ENCODE results near the gene ZFP57. TPM values are rescaled to one million over a fixed set of nuclear protein-coding genes. Genes with fewer than 3 reads are reported as not detected.

The ZFP57 gene
- 1 to 10 TPM in 1 of 3 donors, under 1 TPM in 1, not detected in 1; 0.29 to 2.9 TPM for total RNA-seq

DNA sequence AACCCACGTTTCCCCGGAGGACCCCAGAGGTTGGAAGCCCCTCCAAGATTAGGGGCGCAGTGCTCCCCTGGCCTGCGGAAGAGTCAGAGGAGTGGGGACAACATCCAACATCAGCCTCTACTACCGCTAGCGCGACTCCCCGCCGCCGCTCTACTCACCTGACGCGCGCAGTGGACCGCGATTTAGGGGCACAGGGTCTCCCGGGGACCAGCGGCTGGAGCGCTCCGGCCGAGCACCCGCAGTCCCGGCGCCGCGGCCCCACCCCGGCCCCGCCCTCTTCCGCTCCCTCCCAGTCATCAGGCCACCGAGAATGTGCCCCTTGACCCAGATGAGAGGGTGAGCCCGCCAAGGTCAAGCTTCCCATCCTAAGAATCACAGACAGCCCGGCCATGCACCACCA lies at the start of gene ZFP57:
Gene ZFP57 (minus strand): TSS at position 249 of the 400 bp plus-strand sequence. CDS start 4,149 bp downstream, outside the sequence.
- no peaks in the 10 kb centered on the region for H3K36me3 ChIP-seq
- H3K27me3 ChIP-seq, result no peaks in the 10 kb centered on the region
- H3K27ac ChIP-seq, result peak within 1 kb of the TSS in 1 of 2 donors; percentile 69
- intact Hi-C loops (cut with DNase I; ENCODE audit: low total_unique reads), result no loop called here
- DNase-seq (ENCODE audit: low spot score in 2 of 2), result no peak
- H3K9me3 ChIP-seq, result no peaks in the 10 kb centered on the region
- H3K4me1 ChIP-seq, result no peaks in the 10 kb centered on the region
- H3K4me3 ChIP-seq, result peak within 1 kb of the TSS in 1 of 3 donors; percentile 54
- TF ChIP-seq POLR2AphosphoS5 (IDR thresholded peaks at IDR 0.05) (no peak), POLR2A (IDR thresholded peaks at IDR 0.05) (no peak)
- TF ChIP-seq, protein P1, sequence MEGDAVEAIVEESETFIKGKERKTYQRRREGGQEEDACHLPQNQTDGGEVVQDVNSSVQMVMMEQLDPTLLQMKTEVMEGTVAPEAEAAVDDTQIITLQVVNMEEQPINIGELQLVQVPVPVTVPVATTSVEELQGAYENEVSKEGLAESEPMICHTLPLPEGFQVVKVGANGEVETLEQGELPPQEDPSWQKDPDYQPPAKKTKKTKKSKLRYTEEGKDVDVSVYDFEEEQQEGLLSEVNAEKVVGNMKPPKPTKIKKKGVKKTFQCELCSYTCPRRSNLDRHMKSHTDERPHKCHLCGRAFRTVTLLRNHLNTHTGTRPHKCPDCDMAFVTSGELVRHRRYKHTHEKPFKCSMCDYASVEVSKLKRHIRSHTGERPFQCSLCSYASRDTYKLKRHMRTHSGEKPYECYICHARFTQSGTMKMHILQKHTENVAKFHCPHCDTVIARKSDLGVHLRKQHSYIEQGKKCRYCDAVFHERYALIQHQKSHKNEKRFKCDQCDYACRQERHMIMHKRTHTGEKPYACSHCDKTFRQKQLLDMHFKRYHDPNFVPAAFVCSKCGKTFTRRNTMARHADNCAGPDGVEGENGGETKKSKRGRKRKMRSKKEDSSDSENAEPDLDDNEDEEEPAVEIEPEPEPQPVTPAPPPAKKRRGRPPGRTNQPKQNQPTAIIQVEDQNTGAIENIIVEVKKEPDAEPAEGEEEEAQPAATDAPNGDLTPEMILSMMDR (IDR thresholded peaks at IDR 0.05), result no peak

DNA sequence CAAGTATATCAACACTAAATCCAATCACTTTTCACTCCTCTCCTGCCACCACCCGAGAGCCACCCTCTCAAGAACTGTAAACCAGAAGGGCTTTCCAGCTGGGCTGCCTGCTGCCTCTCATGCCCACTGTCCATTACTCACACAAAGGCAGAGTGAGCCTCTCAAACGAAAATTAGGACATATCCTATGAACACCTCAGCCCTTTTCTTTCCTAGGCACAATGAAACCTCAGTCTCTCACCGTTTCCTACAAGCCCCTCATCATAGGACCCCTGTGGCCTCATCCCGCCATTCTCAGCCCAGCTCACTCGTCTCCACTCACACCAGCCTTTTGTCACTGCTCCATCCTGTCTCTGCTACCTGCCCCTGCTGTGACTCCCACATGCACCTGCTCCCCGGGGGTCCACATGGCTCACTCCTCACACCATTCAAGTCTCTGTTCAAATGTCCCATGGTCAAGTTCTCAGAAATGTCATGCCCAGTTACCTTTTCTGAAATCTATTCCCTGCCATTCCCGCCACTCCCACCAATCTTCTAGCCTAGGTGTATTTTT lies 49.7 kb upstream of the ZFP57 start:
- Histone ChIP-seq H3K9me3 (no peaks in the 10 kb centered on the region), H3K27ac (no peak overlapping the region), H3K27me3 (no peaks in the 10 kb centered on the region), H3K36me3 (no peaks in the 10 kb centered on the region), H3K4me3 (no peak overlapping the region), H3K4me1 (no peaks in the 10 kb centered on the region)
- DNase-seq (ENCODE audit: low spot score in 2 of 2), result no peak
- intact Hi-C loops (cut with DNase I; ENCODE audit: low total_unique reads), result no loop called here
- TF ChIP-seq, protein P1 (IDR thresholded peaks at IDR 0.05), result no peak
- TF ChIP-seq POLR2A (IDR thresholded peaks at IDR 0.05) (no peak), POLR2AphosphoS5 (IDR thresholded peaks at IDR 0.05) (no peak)

DNA sequence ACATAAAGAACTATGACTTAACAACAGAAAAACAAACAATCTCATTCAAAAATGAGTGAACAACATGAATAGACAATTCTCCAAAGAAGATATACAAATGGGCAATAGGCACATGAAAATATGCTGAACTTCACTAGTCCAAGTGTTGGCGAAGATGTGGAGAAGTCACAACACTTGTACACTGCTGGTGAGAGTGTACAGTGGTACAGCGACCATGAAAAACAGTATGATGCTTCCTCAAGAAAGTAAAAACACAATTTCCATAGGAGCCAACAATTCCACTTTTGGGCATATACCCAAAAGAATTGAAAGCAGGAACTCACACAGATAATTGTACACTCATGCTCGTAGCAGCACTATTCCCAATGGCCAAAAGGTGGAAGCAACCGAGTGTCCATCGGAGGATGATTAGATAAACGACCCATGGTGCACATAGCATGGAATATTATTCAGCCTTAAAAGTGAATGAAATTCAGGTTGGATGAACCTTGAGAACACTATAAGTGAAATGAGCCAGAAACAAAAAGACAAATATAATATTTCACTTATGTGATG lies 48.9 kb upstream of the ZFP57 start:
- Histone ChIP-seq H3K36me3 (no peaks in the 10 kb centered on the region), H3K9me3 (no peaks in the 10 kb centered on the region), H3K27me3 (no peaks in the 10 kb centered on the region), H3K4me1 (no peaks in the 10 kb centered on the region), H3K4me3 (no peak overlapping the region), H3K27ac (no peak overlapping the region)
- TF ChIP-seq POLR2AphosphoS5 (IDR thresholded peaks at IDR 0.05) (no peak), POLR2A (IDR thresholded peaks at IDR 0.05) (no peak)
- TF ChIP-seq, protein P1 (IDR thresholded peaks at IDR 0.05), result no peak
- intact Hi-C loops (cut with DNase I; ENCODE audit: low total_unique reads), result no loop called here
- DNase-seq (ENCODE audit: low spot score in 2 of 2), result no peak

DNA sequence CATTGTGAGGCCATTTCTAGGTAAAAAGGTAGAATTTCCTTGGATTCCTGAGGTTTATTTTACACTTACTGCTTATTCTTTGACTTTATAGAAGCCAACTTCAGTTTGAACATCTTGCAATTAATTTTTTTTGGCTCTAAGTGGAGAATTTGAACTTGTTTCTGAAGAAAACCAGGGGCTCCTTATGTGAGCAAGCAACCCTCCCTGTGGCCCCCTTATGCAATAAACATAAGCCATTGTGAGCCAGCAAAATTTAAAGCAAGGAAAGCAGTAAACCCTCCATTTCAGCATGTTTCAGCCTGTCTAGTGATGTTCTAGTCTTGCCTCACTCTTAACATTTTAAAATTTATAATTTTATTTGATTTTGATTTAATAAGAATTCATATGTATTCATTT lies 47.9 kb upstream of the ZFP57 start:
- no peaks in the 10 kb centered on the region for H3K4me1 ChIP-seq
- TF ChIP-seq, protein P1 (IDR thresholded peaks at IDR 0.05), result no peak
- TF ChIP-seq POLR2AphosphoS5 (IDR thresholded peaks at IDR 0.05) (no peak), POLR2A (IDR thresholded peaks at IDR 0.05) (no peak)
- intact Hi-C loops (cut with DNase I; ENCODE audit: low total_unique reads), result no loop called here
- H3K27me3 ChIP-seq, result no peaks in the 10 kb centered on the region
- H3K4me3 ChIP-seq, result no peak overlapping the region
- no peaks in the 10 kb centered on the region for H3K36me3 ChIP-seq
- no peak overlapping the region for H3K27ac ChIP-seq
- no peak for DNase-seq (ENCODE audit: low spot score in 2 of 2)
- H3K9me3 ChIP-seq, result no peaks in the 10 kb centered on the region

DNA sequence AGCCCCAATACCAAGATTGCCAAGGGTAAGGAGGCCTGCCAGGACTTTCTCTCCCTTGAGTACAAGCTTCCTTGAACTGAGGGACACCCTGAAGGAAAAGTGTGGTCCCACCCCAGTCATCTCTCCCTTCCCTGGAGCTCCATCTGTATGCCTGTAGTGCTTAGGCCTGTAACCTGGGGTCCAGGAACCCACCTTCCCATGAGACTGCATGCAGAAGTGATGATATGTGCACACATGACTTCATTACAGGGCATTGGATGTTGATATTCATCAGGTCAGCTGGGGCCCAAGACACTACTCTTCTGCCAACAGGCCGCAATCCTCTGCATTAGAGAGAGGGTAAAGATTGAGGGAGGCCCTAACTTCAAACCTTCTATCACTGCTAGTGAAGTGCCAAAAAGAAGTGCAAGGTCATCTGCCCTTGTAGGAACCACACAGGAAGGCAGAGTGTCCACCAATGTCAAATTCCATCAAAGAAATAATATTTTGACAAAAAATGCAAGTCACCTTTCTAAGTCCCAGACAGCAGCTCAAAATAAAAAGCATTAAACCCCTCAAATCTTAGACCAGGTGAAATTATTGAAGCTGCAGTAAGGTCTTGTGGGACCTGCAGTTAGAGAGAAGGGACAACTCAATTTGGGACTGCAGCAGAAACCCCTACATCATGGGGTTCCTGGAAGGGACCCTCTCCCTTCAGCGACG lies 47.4 kb upstream of the ZFP57 start:
- H3K4me1 ChIP-seq, result no peaks in the 10 kb centered on the region
- no peaks in the 10 kb centered on the region for H3K36me3 ChIP-seq
- H3K27ac ChIP-seq, result no peak overlapping the region
- H3K27me3 ChIP-seq, result no peaks in the 10 kb centered on the region
- DNase-seq (ENCODE audit: low spot score in 2 of 2), result no peak
- intact Hi-C loops (cut with DNase I; ENCODE audit: low total_unique reads), result no loop called here
- no peak for TF ChIP-seq POLR2A (IDR thresholded peaks at IDR 0.05)
- TF ChIP-seq, protein P1 (IDR thresholded peaks at IDR 0.05), result no peak
- no peaks in the 10 kb centered on the region for H3K9me3 ChIP-seq
- H3K4me3 ChIP-seq, result no peak overlapping the region
